Measurements from ENCODE around the gene UNC50.
A peak's percentile ranks its signal among the peaks of the same experiment; 100 is the strongest.

Gene UNC50

GRCh38 chr2:98608116-98608961, at the start of gene UNC50, which contains the start of gene COA5:
UNC50 (plus strand) TSS chr2:98608589; CDS start chr2:98609760, 1,171 bp downstream.
COA5 (minus strand) TSS chr2:98608512; CDS start chr2:98608405, 107 bp downstream.
- Mint-ChIP-seq H3K27me3 (no peaks in the 10 kb centered on the region), H3K4me1 (peaks cover 66% of the 10 kb centered on the region), H3K9me3 (no peaks in the 10 kb centered on the region), H3K36me3 (ENCODE audit: low read depth) (peaks cover 28% of the 10 kb centered on the region), H3K27ac (peak within 1 kb of the TSS; percentile 90), H3K4me3 (peak within 1 kb of the TSS; percentile 96)
- DNase-seq (peak; percentile 96), ATAC-seq (peak; percentile 90)

GRCh38 chr2:98558852-98559530, 49.4 kb upstream of the UNC50 start:
- Mint-ChIP-seq H3K4me1 (peaks cover 33% of the 10 kb centered on the region), H3K9me3 (no peaks in the 10 kb centered on the region), H3K27me3 (no peaks in the 10 kb centered on the region), H3K4me3 (no peak overlapping the region), H3K36me3 (ENCODE audit: low read depth) (peaks cover 13% of the 10 kb centered on the region), H3K27ac (no peak overlapping the region)
- DNase-seq (no peak), ATAC-seq (no peak)

- peaks cover 12% of the 10 kb centered on the region for H3K36me3 Mint-ChIP-seq (ENCODE audit: low read depth)
- ATAC-seq: no peak
- H3K27me3 Mint-ChIP-seq: no peaks in the 10 kb centered on the region
- H3K9me3 Mint-ChIP-seq: no peaks in the 10 kb centered on the region
- DNase-seq: no peak
- H3K27ac Mint-ChIP-seq: no peak overlapping the region
- H3K4me1 Mint-ChIP-seq: peaks cover 33% of the 10 kb centered on the region
- H3K4me3 Mint-ChIP-seq: no peak overlapping the region
These were observed 48.8 kb upstream of the UNC50 start for GRCh38 chr2:98559581-98559980.

- Mint-ChIP-seq H3K27me3 (no peaks in the 10 kb centered on the region), H3K36me3 (ENCODE audit: low read depth) (peaks cover 5% of the 10 kb centered on the region), H3K9me3 (no peaks in the 10 kb centered on the region), H3K4me3 (no peak overlapping the region), H3K27ac (no peak overlapping the region), H3K4me1 (peaks cover 33% of the 10 kb centered on the region)
- ATAC-seq (no peak), DNase-seq (no peak)
These were observed 48.1 kb upstream of the UNC50 start for GRCh38 chr2:98560256-98560771.

GRCh38 chr2:98561018-98561417, 47.4 kb upstream of the UNC50 start:
- no peaks in the 10 kb centered on the region for H3K9me3 Mint-ChIP-seq
- H3K4me3 Mint-ChIP-seq: no peak overlapping the region
- H3K4me1 Mint-ChIP-seq: peaks cover 32% of the 10 kb centered on the region
- no peak overlapping the region for H3K27ac Mint-ChIP-seq
- ATAC-seq (no peak), DNase-seq (no peak)
- peaks cover 2% of the 10 kb centered on the region for H3K36me3 Mint-ChIP-seq (ENCODE audit: low read depth)
- H3K27me3 Mint-ChIP-seq: no peaks in the 10 kb centered on the region

- DNase-seq (no peak), ATAC-seq (no peak)
- H3K36me3 Mint-ChIP-seq (ENCODE audit: low read depth): peaks cover 2% of the 10 kb centered on the region
- H3K4me3 Mint-ChIP-seq: no peak overlapping the region
- H3K27me3 Mint-ChIP-seq: no peaks in the 10 kb centered on the region
- no peak overlapping the region for H3K27ac Mint-ChIP-seq
- no peaks in the 10 kb centered on the region for H3K9me3 Mint-ChIP-seq
- peaks cover 22% of the 10 kb centered on the region for H3K4me1 Mint-ChIP-seq
These were observed 46.3 kb upstream of the UNC50 start for GRCh38 chr2:98561902-98562695.

GRCh38 chr2:98563394-98563793, 45.0 kb upstream of the UNC50 start:
- DNase-seq: no peak
- Mint-ChIP-seq H3K27ac (peak overlapping the region; percentile 5), H3K4me3 (no peak overlapping the region), H3K9me3 (no peaks in the 10 kb centered on the region), H3K4me1 (peaks cover 17% of the 10 kb centered on the region), H3K27me3 (no peaks in the 10 kb centered on the region), H3K36me3 (ENCODE audit: low read depth) (peaks cover 2% of the 10 kb centered on the region)
- ATAC-seq: no peak

GRCh38 chr2:98564541-98565132, 43.8 kb upstream of the UNC50 start:
- no peaks in the 10 kb centered on the region for H3K27me3 Mint-ChIP-seq
- no peaks in the 10 kb centered on the region for H3K9me3 Mint-ChIP-seq
- H3K36me3 Mint-ChIP-seq (ENCODE audit: low read depth): peaks cover 3% of the 10 kb centered on the region
- no peak for DNase-seq
- H3K4me1 Mint-ChIP-seq: peaks cover 8% of the 10 kb centered on the region
- no peak overlapping the region for H3K27ac Mint-ChIP-seq
- ATAC-seq: no peak
- H3K4me3 Mint-ChIP-seq: no peak overlapping the region

GRCh38 chr2:98565286-98565860, 43.0 kb upstream of the UNC50 start:
- H3K36me3 Mint-ChIP-seq (ENCODE audit: low read depth): peaks cover 9% of the 10 kb centered on the region
- H3K4me1 Mint-ChIP-seq: peaks cover 3% of the 10 kb centered on the region
- no peak for DNase-seq
- no peak overlapping the region for H3K4me3 Mint-ChIP-seq
- no peaks in the 10 kb centered on the region for H3K27me3 Mint-ChIP-seq
- ATAC-seq: no peak
- no peaks in the 10 kb centered on the region for H3K9me3 Mint-ChIP-seq
- H3K27ac Mint-ChIP-seq: peak overlapping the region; percentile 28

- H3K27ac Mint-ChIP-seq: no peak overlapping the region
- peaks cover 3% of the 10 kb centered on the region for H3K4me1 Mint-ChIP-seq
- H3K27me3 Mint-ChIP-seq: no peaks in the 10 kb centered on the region
- DNase-seq (no peak), ATAC-seq (no peak)
- H3K9me3 Mint-ChIP-seq: no peaks in the 10 kb centered on the region
- no peak overlapping the region for H3K4me3 Mint-ChIP-seq
- peaks cover 8% of the 10 kb centered on the region for H3K36me3 Mint-ChIP-seq (ENCODE audit: low read depth)
These were observed 42.4 kb upstream of the UNC50 start for GRCh38 chr2:98565941-98566340.

GRCh38 chr2:98568161-98568956, 40.0 kb upstream of the UNC50 start:
- DNase-seq (no peak), ATAC-seq (no peak)
- Mint-ChIP-seq H3K27me3 (no peaks in the 10 kb centered on the region), H3K4me3 (no peak overlapping the region), H3K4me1 (peaks cover 3% of the 10 kb centered on the region), H3K27ac (no peak overlapping the region), H3K36me3 (ENCODE audit: low read depth) (peaks cover 6% of the 10 kb centered on the region), H3K9me3 (no peaks in the 10 kb centered on the region)

- peaks cover 3% of the 10 kb centered on the region for H3K4me1 Mint-ChIP-seq
- no peaks in the 10 kb centered on the region for H3K27me3 Mint-ChIP-seq
- H3K36me3 Mint-ChIP-seq (ENCODE audit: low read depth): peaks cover 6% of the 10 kb centered on the region
- H3K27ac Mint-ChIP-seq: no peak overlapping the region
- ATAC-seq: peak; percentile 67
- DNase-seq: peak; percentile 83
- no peaks in the 10 kb centered on the region for H3K9me3 Mint-ChIP-seq
- no peak overlapping the region for H3K4me3 Mint-ChIP-seq
These were observed 39.1 kb upstream of the UNC50 start for GRCh38 chr2:98569197-98569793.

GRCh38 chr2:98569915-98570314, 38.5 kb upstream of the UNC50 start:
- Mint-ChIP-seq H3K9me3 (no peaks in the 10 kb centered on the region), H3K27ac (peak overlapping the region; percentile 35), H3K27me3 (no peaks in the 10 kb centered on the region), H3K4me3 (no peak overlapping the region), H3K36me3 (ENCODE audit: low read depth) (peaks cover 6% of the 10 kb centered on the region), H3K4me1 (peaks cover 3% of the 10 kb centered on the region)
- no peak for DNase-seq
- no peak for ATAC-seq
